Kidney tubule cell (primary cell): ENCODE measurements around the gene VAT1.
"Not testable (repeated sequence)": the region's sequence is repeated elsewhere in the genome, so short reads cannot be mapped to it uniquely, and the experiment has no call there.

ENCODE experiments used
- DNase-seq: peaks from one replicate; pipeline ENCODE4 v3.0.0-alpha.2; 2018; ENCODE audit warnings: low spot score

Gene VAT1

DNA sequence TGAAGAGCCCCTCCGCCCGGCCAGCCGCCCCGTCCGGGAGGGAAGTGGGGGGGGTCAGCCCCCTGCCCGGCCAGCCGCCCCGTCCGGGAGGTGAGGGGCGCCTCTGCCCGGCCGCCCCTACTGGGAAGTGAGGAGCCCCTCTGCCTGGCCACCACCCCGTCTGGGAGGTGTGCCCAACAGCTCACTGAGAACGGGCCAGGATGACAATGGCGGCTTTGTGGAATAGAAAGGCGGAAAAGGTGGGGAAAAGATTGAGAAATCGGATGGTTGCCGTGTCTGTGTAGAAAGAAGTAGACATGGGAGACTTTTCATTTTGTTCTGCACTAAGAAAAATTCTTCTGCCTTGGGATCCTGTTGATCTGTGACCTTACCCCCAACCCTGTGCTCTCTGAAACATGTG lies 48.9 kb downstream of the VAT1 start:
- not testable (repeated sequence) for DNase-seq

DNA sequence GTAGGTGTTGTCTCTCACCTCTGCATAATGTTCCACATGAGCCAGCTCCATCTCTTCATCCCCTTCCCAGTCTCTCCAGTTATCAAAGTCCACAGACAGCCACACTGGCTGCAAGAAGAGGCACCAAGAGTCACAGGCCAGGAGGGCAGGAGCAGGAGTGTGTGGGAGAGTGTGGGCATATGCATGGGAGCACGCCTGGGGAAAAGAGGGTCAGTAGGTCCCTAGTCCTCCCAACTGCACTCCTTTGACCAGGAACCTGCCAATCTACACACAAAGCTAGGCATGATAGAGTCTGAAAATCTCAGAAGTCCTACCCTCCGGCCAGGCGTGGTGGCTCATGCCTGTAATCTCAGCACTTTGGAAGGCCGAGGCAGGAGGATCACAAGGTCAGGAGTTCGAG lies 50.6 kb downstream of the VAT1 start:
- no peak for DNase-seq

DNA sequence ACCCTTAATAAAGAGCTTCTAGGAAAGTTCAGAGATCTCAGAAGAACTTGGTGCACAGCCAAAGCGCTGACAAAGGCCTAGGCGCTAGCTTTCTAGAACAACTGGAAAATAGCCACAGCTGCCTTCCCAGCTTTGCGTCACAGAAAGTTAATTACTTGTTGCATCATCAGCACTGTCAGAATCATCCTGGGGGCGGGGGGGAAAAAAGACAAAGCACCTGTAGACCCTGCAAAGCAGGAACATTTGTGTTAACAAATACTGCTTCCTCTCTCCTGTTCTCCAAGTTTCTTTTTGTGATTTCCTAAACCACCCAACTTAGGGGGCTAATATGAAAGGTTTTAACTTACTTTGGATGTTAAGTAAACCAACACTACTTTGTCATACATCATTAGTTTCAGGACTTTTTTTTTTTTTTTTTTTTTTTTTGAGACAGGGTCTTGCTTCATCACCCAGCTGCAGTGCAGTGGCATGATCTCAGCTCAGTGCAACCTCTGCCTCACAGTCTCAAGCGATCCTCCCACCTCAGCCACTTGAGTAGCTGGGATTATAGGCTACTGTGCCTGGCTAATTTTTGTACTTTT lies 53.1 kb downstream of the VAT1 start:
- peak; percentile 57 for DNase-seq

DNA sequence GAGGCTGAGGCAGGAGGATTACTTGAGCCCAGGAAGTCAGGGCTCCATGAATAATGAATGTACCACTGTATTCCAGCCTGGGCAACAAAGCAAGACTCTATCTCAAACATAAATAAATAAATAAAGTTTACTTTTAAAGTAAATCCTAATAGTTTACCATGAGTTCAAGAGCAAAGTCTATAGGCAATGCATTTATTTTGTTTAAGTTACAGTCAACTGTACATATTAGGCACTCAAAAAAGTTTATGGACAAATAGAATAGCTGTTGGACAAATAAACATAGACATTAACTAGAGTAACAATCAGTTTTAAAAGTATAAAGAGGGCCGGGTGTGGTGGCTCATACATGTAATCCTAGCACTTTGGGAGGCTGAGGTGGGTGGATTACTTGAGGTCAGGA lies 54.3 kb downstream of the VAT1 start:
- no peak for DNase-seq
